HepG2 (cell line): Measurements from ENCODE around the gene MARCHF2. TPM values are rescaled to one million over a fixed set of nuclear protein-coding genes. Genes with fewer than 3 reads are reported as not detected.

ENCODE experiments used
- AHDC1 ChIP-seq: sonication (generic); formaldehyde crosslinking; IDR thresholded peaks from 2 replicates; pipeline ENCODE4 v1.5.1; 2020; ENCODE audit warnings: mild to moderate bottlenecking, missing genetic modification reagents, borderline replicate concordance
- AKNA ChIP-seq: sonication (generic); formaldehyde crosslinking; IDR thresholded peaks from 2 replicates; pipeline ENCODE4 v1.4.0; 2020; ENCODE audit warnings: missing genetic modification reagents, borderline replicate concordance
- CBX5 ChIP-seq: sonication (generic); formaldehyde crosslinking; IDR thresholded peaks from 2 replicates; pipeline ENCODE4 v1.4.0; 2020; ENCODE audit warnings: missing genetic modification reagents, borderline replicate concordance
- EED ChIP-seq: sonication (generic); formaldehyde crosslinking; IDR thresholded peaks from 2 replicates; pipeline ENCODE4 v1.5.0; 2020; ENCODE audit warnings: mild to moderate bottlenecking, missing genetic modification reagents
- GMEB2 ChIP-seq: IDR thresholded peaks from 2 replicates; pipeline ENCODE4 v1.6.1; 2016; ENCODE audit warnings: missing biosample characterization, missing genetic modification reagents, low read depth
- KMT2A ChIP-seq: sonication (generic); formaldehyde crosslinking; IDR thresholded peaks from 2 replicates; pipeline ENCODE4 v1.4.0; 2020; ENCODE audit warnings: missing genetic modification reagents
- NCOR1 ChIP-seq: fragments of 200-600 bp; sonication (generic); IDR thresholded peaks from 2 replicates; pipeline ENCODE4 v1.7.0; 2017; ENCODE audit warnings: antibody characterized with exemption, low read length, borderline replicate concordance
- NFIC ChIP-seq: IDR thresholded peaks from 2 replicates; pipeline ENCODE4 v1.6.1; 2012; ENCODE audit warnings: mild to moderate bottlenecking, low read length, inconsistent platforms
- PHF8 ChIP-seq: sonication (generic); formaldehyde crosslinking; IDR thresholded peaks from 2 replicates; pipeline ENCODE4 v1.5.0; 2020; ENCODE audit warnings: missing genetic modification reagents
- RNF2 ChIP-seq: fragments of 450-650 bp; conservative IDR thresholded peaks from 2 replicates; pipeline ENCODE4 v1.6.1; 2016; ENCODE audit warnings: low read depth
- TCF7L2 ChIP-seq: IDR thresholded peaks from 2 replicates; pipeline ENCODE4 v1.6.1; 2011; ENCODE audit warnings: mild to moderate bottlenecking, low read depth, low read length, moderate library complexity
- TEAD3 ChIP-seq: optimal IDR thresholded peaks from 2 replicates; pipeline ENCODE3; 2016; ENCODE audit warnings: borderline replicate concordance
- TSC22D2 ChIP-seq: sonication (generic); formaldehyde crosslinking; IDR thresholded peaks from 2 replicates; pipeline ENCODE4 v1.5.1; 2020; ENCODE audit warnings: missing genetic modification reagents, mild to moderate bottlenecking, borderline replicate concordance
- ZC3H4 ChIP-seq: sonication (generic); formaldehyde crosslinking; IDR thresholded peaks from 2 replicates; pipeline ENCODE4 v1.4.0; 2020; ENCODE audit warnings: missing genetic modification reagents, borderline replicate concordance
- ZNF3 ChIP-seq: IDR thresholded peaks from 2 replicates; pipeline ENCODE4 v1.7.0; 2017; ENCODE audit warnings: inconsistent platforms
- ZNF468 ChIP-seq: sonication (generic); formaldehyde crosslinking; IDR thresholded peaks from 2 replicates; pipeline ENCODE4 v1.8.0; 2022; ENCODE audit warnings: mild to moderate bottlenecking, moderate library complexity, missing genetic modification reagents
- ZNF569 ChIP-seq: sonication (generic); formaldehyde crosslinking; IDR thresholded peaks from 2 replicates; pipeline ENCODE4 v1.5.0; 2020; ENCODE audit warnings: mild to moderate bottlenecking, missing genetic modification reagents, moderate library complexity, borderline replicate concordance
- ZNF570 ChIP-seq: sonication (generic); formaldehyde crosslinking; IDR thresholded peaks from 2 replicates; pipeline ENCODE4 v1.4.0; 2020; ENCODE audit warnings: mild to moderate bottlenecking, missing genetic modification reagents, borderline replicate concordance
- ZNF629 ChIP-seq: sonication (generic); formaldehyde crosslinking; conservative IDR thresholded peaks from 2 replicates; pipeline ENCODE4 v1.5.0; 2020; ENCODE audit warnings: missing genetic modification reagents
- polyA plus RNA-seq, 8 experiments: library from polyadenylated mRNA; depleted of rRNA in 3 of 8; stranded (reverse) in 7 of 8; unstranded in 1 of 8; fragments of >200 nt; fragmentation: Illumina TruSeq in 4 of 8; extraction: Trizol in 4 of 8; gene quantifications; 2 replicates each; pipeline versions ENCODE4 v1.2.1 to v1.2.3, GENCODE V29; 2011 to 2016; ENCODE audit warnings: low read depth in 4 of 8, missing spikeins in 1 of 8, mixed read lengths in 1 of 8; ENCODE audit not compliant: insufficient read depth in 1 of 8
- total RNA-seq, 5 experiments: library from RNA; depleted of rRNA; stranded (reverse); fragments of >200 nt; fragmentation: Illumina TruSeq; extraction: Trizol; gene quantifications; 2 replicates each; pipeline ENCODE4 v1.2.3, GENCODE V29; 2016; ENCODE audit warnings: low read depth in 1 of 5

The MARCHF2 gene
- total and polyA plus RNA-seq, 2 of the 13 experiments (the other 11 are each of a cell fraction or from before 2014, with no cell fraction given), result 12.7 to 13.0 TPM

GRCh38 chr19:8389891-8390616 lies 23.1 kb upstream of the MARCHF2 start, which contains the start of gene RAB11B (continued):
- TF ChIP-seq AHDC1 (CRISPR knock-in tag), result no peak
- TF ChIP-seq TEAD3 (CRISPR knock-in tag), result peak; percentile 93
- TF ChIP-seq AKNA, result no peak
- no peak for TF ChIP-seq ZNF570
- TF ChIP-seq ZNF569 (CRISPR knock-in tag), result no peak
- peak; percentile 58 for TF ChIP-seq ZNF629 (CRISPR knock-in tag)
- TF ChIP-seq EED, result 0 out of 2 replicates have a peak, but pooled peaks have one; percentile 61
- TF ChIP-seq GMEB2, result no peak; the same call in none of the 2 replicates
- no peak for TF ChIP-seq RNF2
- TF ChIP-seq NFIC, result no peak
- TF ChIP-seq CBX5 (CRISPR knock-in tag), result no peak
- no peak for TF ChIP-seq TSC22D2
- no peak for TF ChIP-seq ZNF3 (CRISPR knock-in tag)
- TF ChIP-seq KMT2A, result no peak
- no peak for TF ChIP-seq NCOR1
- TF ChIP-seq TCF7L2, result no peak
- TF ChIP-seq PHF8 (CRISPR knock-in tag), result peak; percentile 64
- TF ChIP-seq ZC3H4 (CRISPR knock-in tag), result no peak
- no peak for TF ChIP-seq ZNF468 (CRISPR knock-in tag)
